HG03039 (cell line): ENCODE measurements around the gene KCTD1.

Experiments
- ATAC-seq: cut with Tn5 transposase; IDR thresholded peaks from one replicate; pipeline ENCODE4 v1.9.1; 2021; ENCODE audit warnings: mild to moderate bottlenecking, moderate library complexity; ENCODE audit not compliant: unreplicated experiment

KCTD1 gene

DNA sequence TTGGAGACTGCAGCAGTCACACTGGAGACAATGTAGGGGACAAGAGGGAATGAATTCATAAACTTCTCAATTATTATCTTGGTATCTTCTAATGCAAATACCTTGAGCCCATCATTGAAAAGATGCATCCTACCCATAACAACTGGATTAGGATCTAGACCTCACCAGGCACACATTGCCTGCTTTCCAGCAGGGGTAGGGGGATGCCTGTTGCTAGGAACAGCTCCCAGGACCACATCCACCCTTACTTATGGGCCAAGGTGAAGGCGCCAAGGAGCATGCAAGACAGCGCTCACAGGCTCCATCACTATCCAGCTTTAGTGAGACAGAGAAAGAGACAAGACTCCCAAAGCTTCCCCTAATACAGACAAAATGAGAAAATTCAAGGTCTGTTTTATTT lies 24.4 kb downstream of the KCTD1 start:
- no peak for ATAC-seq

DNA sequence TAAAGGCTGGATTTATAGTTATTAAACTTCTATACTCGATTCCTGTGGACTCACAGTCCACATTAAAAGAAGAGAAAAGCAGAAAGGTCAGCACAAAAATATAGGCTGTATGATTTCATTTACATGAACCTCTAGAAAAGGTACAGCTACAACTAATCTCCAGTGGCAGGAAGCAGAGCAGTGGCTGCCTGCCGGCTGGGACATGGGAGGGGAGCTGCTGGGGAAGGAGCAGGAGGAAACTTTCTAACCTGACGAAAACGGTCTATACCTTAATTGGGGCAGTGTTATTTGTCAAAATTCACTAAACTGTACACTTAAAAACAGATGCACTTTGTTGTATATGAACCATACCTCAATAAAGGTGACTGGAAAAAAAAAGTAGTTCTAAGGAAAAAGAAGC lies 26.7 kb downstream of the KCTD1 start:
- no peak for ATAC-seq

DNA sequence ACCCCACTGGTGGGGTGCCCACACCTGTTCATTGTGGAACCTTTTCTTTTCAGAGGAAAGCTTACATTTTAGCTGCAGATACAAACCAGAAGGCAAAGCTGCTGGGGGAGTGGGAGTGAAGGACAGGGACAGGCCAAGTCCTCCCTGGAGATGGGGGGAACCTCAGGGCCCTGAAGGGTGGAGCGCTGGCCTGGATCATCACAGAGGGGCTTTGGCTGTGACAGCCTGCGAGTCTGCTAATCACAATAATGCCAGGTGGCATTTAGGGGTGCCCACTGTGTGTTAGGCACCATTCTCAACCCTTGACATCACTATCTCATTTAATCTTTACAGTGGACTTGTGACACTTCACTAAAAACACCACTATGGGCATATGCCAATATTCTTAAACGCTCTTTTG lies 27.4 kb downstream of the KCTD1 start:
- ATAC-seq: no peak

DNA sequence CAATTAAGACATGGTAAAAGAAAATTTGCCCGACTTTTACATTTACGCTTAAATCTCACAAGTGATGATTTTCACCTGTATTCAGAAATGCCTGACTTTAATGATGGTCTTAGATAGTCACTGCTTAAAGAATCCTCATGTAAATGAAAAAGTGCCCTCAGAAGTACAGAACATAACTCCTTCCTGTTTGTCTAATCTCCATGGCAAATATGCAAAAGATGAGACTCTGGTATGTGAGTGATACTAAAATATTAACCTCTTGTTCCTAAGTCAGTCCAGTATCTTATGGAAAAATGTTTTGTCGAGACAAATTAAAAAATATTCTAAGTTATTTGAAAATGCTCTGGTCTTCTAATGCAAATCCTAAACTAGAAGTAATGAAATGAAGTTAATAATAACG lies 29.2 kb downstream of the KCTD1 start:
- ATAC-seq: no peak

DNA sequence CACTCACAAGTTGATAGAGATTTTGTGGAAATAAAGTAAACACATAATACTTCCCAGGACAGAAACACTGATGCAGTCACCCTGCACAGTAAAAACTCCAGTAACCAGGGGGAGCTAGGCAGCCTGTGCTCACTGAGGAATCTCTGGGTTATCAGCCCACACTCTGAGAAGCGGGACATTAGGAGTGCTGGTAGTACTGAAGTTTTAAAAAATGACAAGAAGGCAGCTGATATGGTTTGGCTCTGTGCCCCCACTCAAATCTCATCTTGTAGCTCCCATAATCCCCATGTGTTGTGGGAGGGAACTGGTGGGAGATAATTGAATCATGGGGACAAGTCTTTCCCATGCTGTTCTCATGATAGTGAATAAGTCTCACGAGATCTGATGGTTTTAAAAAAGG lies 31.4 kb downstream of the KCTD1 start:
- no peak for ATAC-seq

DNA sequence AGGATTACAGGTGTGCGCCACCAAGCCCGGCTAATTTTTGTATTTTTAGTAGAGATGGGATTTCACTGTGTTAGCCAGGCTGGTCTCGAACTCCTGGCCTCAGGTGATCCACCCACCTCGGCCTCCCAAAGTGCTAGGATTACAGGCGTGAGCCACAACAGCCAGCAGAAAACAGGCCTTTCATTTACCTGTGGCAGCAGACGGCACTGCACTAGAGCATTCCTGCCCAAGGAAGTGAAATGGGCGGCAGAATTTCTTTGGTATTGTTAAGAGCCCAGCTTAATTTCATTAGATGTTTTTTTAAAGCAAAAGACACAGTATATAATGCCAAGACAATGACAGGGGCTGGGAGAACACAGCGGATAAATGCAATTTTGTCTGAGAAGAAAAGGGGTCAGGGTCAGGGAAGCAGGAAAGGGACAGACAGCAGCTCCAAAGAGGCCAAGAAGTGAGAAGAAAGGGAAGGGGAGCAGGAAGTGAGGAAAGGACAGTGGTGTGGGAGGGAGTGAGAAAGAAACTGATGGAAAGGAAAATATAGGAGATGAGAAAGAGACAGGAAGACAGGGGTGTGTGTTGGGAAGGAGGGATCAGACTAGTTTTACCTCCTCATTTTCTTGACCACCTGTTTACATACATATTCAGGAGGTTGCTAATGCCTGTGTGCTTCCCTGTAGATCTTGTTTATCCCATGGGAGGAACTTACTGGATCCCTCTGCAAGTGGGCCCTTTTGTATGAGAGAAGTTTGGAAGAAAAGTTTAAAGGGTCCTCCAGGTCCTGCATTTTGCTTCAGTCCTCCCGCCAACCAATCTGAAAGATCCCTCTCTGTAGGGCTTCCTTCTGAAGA lies 32.5 kb downstream of the KCTD1 start:
- no peak for ATAC-seq

DNA sequence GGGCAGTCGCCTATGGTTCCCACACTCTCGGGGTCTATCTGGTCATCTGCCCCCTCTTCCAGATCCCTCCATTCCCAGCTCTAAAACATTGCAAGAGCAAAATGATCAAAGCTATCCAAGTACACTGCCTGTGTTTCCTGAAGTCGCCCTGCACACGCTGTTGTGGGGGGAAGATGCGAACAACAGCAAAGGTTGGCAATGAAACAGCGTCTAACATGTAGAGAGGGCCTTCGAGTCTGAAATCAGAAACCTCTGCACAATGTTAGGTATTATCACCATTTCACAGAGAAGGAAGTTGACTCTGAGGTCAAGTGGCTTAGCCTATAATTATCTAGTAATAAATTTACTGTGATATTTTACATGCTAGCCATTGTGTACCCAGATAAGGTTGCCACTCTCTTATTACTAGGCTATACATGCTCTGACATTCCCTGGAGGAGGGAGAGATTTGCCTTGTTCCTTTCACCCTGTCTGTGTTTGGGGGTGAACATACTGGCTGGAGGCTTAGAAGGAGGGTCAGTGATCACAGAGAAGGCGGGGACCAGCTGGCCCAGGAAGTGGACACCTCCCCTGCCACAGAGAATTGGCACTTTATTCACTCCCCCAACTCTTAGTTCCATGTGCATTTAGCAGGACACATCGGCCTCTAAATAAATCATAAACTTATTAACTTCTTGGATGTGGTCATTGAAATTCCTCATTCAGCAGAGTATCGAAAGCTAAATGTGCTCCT lies 36.8 kb downstream of the KCTD1 start:
- no peak for ATAC-seq

DNA sequence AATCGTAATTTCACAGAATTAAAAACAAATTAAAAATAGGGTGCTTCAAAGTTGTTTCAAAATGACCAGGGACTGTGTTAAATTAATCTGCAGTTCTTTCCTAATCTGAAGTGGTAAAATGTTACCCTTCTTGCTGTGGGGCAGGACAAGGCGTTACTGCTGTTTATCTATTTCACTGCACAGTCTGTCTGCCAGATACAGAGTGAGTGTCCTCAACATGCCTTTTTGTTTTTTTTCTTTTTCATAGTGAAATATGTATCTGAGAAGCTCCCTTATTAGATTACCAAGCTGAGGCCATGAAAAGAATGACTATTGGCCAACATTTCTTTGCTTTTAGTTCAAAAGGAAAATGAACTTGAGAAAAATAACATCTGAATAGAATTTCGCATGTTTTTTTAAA lies 38.0 kb downstream of the KCTD1 start:
- no peak for ATAC-seq

DNA sequence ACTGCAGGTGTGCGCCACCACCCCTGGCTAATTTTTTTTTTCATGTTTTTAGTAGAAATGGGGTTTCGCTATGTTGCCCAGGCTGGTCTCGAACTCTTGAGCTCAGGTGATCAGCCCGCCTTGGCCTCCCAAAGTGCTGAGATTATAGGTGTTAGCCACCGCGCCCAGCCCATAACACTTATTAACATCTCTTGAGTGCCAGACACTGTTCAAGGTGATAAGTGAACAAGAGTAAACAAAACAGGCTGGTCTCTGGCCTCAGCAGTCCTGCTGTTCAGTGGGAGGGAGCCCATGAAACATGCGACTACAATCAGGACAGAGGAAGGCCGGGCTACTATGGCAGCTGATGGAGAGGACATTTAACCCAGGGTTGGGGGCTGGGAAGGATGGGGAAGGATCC lies 42.3 kb downstream of the KCTD1 start:
- ATAC-seq: no peak

DNA sequence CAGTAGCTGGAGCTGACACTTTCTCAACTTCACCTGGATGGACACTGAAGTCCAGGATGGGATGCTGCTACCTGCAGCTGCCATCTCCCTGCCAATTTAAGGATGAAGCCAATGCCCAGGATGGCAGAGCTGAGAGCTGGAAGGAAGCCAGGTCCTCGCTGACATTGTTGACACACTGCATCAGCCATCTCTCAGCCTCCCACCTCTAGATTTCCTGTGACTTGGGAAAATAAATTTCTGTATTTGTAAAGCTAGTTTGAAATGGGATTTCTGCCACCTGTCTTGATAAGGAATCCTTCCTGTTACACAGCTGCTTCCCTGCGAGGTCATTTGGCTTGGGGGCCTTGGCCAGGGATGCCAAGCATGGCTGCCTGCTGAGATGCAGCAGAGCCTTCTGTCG lies 43.5 kb downstream of the KCTD1 start:
- no peak for ATAC-seq

DNA sequence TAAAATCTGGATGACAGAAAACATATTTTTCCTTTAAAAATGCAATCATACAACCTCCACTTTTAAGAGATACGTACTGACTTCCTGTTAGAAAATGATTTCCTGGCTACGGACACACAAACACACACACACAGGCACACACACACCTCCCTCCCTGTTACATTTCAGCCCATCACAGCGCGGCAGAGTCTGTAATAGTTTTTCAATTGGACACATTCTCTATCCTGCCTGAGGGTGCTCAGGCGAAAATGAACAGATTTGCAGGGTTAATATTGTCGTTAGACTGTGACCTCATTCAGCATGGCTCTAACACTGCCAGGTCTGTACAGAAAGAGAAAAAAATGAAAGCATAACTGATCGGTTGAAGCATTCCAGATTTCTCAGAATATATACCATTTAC lies 45.0 kb downstream of the KCTD1 start:
- no peak for ATAC-seq

DNA sequence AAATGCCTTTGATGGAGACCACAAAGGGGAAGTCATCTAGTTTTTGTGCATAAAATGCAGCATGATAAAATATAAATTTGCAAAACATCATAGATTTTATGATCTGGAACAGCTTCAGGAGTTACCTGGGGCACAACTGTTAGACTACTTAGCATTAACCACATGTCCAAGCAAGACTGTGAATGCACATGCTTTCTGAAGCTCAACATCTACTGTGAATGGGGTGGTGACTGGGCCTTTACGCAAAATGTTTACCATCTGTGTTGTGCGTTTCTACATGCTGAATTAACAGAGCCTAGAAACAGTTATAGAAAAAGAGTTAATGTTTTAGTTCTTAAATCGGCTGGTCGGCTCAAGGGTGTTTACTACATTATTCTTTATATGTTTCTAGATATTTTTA lies 45.5 kb downstream of the KCTD1 start:
- ATAC-seq: no peak

DNA sequence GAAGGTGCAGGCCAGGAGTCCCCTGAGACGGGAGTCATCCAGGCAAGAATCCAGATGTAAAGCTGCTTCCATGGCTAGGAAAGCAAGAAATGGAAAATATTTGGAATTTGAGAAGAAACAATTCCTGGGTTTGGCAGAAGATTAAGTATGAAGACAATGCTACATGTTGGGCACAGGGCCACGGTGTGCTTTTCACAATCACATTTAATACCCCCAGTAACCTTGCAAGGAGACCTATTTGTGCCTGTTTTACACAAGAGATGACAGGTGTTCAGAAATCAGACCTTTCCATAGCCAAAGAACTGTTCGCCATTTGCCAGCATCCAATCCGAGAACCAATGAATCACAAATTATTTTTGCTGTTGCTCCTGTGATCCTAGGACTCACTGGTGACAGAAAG lies 50.5 kb downstream of the KCTD1 start:
- ATAC-seq: no peak

DNA sequence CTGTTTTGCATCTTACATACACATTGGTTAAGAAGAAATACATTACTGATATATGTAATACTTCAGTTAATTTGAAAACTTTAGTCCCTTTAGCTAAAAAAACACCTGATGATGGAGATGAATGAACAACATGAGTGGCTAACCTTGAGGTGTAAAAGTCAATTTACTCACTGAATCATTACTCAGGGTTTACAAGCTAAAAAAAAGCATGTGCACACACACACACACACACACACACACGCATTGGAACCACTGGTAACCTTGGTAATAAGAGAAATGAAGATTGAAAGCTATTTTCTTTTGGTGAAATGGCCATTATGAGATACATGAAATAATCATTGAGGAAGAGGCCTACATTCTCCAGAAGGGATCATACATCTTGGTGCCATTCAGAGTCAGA lies 51.8 kb downstream of the KCTD1 start:
- ATAC-seq: no peak

DNA sequence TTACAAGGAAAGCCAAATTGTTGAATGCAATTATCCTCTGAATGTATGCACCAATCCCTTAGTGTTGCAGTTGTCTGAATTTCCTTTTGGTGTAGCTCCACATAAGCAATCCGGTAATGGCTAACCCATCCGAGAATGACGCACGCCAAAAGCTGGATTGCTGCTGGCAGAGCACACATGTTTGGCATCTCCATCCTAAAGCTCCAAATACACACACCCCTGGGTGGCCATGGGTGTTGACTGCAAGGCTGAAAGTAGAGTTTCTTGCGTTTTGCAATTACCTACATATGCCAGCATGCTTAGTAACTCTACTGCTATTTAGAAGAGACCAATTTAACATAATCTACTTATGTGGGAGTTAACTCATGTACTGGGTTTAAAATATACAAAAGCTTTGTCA lies 53.1 kb downstream of the KCTD1 start:
- ATAC-seq: no peak

DNA sequence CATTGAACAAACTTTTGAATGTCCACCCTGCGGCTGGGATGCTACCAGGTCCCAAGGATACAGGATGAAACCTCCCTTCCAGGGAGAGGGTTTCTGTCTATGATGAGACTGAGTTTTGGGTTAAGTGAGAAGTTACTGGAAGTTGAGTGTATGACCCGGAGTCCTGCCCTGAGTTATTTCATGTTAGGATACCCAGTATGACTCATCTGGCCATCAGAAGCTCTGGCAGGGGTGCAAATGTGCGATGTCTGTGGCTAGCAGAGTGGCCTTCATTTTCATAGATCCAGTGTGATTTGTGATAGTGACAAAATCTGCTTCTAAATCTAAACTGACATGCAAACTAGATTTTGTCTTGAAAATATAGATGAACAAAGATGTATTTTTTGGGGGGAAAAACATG lies 55.3 kb downstream of the KCTD1 start:
- ATAC-seq: no peak

DNA sequence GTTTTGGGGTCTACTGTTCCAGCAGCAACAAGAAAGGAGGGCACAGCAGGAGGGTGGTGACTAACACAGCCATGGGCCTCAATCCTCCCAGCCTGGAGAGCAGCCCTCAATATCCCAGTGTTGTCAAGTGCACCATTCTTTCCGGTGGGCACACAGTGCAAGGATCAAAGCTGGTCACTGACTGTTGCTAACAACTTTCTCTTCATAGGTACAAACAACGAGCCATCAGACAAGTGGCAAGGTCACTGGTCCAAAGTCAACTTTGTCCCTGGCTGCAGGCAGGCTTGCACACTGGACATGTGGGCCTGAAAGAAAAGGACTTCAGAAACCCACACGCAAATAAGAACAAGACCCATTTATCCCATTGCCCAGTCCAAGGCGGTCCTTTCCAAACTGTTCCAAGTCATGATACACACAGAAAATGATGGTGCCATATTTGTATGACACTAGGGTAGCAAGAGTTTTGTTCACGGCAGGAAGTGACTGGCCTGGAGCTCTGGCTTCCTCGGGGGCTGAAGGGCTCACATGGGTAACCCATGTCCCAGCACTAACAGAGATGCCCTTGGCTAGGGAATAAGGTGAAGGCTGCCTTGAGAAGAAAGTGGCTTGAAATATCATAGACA lies 57.0 kb downstream of the KCTD1 start:
- ATAC-seq: no peak

DNA sequence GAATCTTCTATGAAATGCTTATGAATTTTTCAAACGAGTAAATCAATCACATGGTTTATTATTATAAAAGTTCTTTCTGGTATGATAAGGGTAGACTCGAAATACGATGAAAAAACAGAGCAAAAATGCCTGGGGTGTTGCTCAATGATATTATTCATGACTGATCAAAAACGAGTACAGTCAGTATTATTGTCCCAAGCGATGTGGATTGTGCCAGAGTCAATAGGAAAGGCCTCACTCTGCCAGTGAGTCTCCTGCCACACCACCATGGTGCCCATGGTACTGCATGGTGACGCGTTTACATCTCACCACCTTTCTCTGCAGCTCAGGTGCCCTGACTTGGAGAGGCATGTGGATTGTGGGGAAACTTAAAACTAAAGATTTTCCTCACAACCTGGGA lies 58.5 kb downstream of the KCTD1 start:
- no peak for ATAC-seq

DNA sequence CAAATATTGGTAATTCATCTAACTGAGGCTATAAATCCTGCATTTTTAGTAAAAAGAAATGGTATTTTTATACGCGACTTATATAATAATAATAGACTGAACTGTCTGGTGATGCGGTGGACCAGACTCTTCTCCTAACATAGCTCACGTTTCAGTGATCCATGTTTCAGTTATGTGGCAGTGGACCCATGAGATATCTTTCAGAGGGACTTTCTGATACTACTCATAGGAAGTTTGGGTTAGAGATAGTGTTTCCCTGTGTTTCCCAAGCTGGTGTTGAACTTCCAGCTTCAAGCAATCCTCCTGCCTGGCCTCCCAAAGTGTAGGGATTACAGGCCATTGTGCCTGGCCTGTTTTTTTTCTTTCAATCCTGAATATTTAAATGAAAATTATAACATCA lies 59.2 kb downstream of the KCTD1 start:
- no peak for ATAC-seq

DNA sequence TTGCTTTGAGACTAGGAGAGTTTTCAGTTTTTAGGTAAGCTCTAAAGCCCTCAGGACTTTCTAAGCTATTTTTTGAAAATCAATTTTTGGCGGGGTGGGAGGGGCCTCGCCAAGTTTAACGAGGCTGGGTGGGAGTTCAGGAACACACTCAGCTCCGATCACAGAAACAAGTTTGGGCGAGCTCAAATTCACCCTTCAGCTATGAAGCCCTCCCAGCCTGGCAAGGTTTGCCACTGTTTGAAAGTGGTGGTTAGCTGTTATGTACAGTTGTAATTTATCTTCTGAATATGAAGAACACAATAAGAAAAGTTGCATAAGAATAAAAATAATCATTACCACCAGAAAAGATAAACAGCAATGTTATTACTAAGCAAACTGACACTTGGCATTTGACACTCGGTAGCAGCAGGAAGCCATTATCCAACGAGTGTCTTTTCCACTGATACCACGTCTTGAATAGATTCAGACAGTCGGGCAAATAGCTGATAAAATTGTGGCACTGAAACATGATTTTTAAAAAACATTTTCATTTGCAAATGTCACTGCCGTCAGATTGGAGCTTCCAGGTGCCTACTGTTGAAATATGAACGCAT lies 59.8 kb downstream of the KCTD1 start:
- ATAC-seq: no peak

DNA sequence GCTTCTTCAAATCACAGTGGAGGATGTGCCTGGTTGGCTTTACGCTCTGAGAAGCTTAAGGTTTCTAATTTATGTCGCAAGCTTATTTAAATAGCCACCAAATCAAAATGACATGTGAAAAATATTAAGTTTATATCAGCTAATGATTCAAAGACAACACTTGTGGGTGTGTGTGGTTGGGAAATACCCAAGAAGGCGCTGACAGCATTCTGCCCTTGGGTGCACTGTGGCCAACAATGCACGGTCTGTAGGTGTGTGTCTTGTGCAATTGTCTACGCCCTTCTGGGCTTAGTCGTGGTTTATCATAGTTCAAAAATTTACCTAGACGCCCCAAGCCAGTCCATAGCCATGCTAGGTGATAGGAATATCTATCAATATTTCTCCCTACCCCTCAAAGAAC lies 60.9 kb downstream of the KCTD1 start:
- ATAC-seq: peak; percentile 89

DNA sequence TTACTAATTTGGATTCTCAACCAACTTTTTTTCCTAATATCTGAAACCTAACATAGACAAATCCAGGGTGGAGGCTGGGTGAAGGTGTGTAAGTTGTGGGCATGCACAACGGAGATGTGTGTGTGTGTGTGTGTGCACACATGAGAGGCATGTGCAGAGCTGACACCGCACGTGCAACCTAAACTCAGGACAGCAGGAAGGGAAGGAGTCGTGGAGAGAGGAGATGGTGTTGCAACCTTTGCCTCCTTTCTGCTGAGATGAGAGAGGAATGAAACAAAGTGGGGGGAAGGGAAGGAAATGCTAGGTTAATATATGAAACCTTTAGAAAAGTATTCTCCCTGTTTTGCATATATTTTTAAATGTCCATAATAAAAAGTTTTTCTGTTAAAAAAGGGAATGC lies 64.7 kb downstream of the KCTD1 start:
- no peak for ATAC-seq
